ENCODE data around the gene F12. TPM values are rescaled to one million over a fixed set of nuclear protein-coding genes. Genes with fewer than 3 reads are reported as not detected.

The F12 gene
- total RNA-seq, 1 experiment from 2014 or later = 16.5 TPM

DNA sequence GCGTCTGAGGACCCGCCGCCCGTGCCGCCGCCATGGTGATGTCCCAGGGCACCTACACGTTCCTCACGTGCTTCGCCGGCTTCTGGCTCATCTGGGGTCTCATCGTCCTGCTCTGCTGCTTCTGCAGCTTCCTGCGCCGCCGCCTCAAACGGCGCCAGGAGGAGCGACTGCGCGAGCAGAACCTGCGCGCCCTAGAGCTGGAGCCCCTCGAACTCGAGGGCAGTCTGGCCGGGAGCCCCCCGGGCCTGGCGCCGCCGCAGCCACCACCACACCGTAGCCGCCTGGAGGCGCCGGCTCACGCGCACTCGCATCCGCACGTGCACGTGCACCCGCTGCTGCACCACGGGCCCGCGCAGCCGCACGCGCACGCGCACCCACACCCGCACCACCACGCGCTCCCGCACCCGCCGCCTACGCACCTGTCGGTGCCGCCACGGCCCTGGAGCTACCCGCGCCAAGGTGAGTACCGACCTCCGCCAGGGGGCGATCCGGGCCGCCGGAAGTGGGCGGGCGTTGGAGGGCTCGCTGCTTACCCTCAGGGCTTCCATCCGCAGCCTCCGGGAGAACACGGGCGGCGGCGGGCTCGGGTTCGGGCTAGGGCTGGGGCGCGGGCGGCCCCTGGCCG lies 45.8 kb upstream of the F12 start:
- H3K4me3 Mint-ChIP-seq (ENCODE audit: unreplicated experiment) = peak overlapping the region; percentile 70
- DNase-seq (ENCODE audit: unreplicated experiment) = peak; percentile 82
- TF ChIP-seq, protein P1, sequence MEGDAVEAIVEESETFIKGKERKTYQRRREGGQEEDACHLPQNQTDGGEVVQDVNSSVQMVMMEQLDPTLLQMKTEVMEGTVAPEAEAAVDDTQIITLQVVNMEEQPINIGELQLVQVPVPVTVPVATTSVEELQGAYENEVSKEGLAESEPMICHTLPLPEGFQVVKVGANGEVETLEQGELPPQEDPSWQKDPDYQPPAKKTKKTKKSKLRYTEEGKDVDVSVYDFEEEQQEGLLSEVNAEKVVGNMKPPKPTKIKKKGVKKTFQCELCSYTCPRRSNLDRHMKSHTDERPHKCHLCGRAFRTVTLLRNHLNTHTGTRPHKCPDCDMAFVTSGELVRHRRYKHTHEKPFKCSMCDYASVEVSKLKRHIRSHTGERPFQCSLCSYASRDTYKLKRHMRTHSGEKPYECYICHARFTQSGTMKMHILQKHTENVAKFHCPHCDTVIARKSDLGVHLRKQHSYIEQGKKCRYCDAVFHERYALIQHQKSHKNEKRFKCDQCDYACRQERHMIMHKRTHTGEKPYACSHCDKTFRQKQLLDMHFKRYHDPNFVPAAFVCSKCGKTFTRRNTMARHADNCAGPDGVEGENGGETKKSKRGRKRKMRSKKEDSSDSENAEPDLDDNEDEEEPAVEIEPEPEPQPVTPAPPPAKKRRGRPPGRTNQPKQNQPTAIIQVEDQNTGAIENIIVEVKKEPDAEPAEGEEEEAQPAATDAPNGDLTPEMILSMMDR (IDR thresholded peaks at IDR 0.05; ENCODE audit: unreplicated experiment) = peak; percentile 95
- H3K4me1 Mint-ChIP-seq (ENCODE audit: insufficient read depth, unreplicated experiment) = peaks cover 6% of the 10 kb centered on the region
- no peaks in the 10 kb centered on the region for H3K9me3 Mint-ChIP-seq (ENCODE audit: unreplicated experiment)
- ChIA-PET POLR2A (interaction anchor here (0.7 to 12.7 kb wide), 28 partner anchors 8 to 918 kb away, joined by 3 to 202 read pairs (median 3); partner anchors contain the start of genes DDX41, GRK6, LMAN2 and PDLIM7), CTCF (interaction anchor here (0.5 to 15.3 kb wide), 48 partner anchors 10 to 340 kb away, joined by 3 to 277 read pairs (median 5); partner anchors contain the start of genes F12, PDLIM7, PFN3 and PRR7)
- intact Hi-C loops (cut with micrococcal nuclease) = loop anchor here (1.0 to 2.0 kb wide), 4 partner anchors 42 to 146 kb away; partner anchors contain the start of gene PDLIM7
- H3K27ac Mint-ChIP-seq (ENCODE audit: low read depth, unreplicated experiment) = no peak overlapping the region
- BruUV-seq (replicated peaks) = no TSS peak
- H3K27me3 Mint-ChIP-seq (ENCODE audit: insufficient read depth, unreplicated experiment) = no peaks in the 10 kb centered on the region
- H3K36me3 Mint-ChIP-seq (ENCODE audit: insufficient read depth, unreplicated experiment) = peaks cover 48% of the 10 kb centered on the region

DNA sequence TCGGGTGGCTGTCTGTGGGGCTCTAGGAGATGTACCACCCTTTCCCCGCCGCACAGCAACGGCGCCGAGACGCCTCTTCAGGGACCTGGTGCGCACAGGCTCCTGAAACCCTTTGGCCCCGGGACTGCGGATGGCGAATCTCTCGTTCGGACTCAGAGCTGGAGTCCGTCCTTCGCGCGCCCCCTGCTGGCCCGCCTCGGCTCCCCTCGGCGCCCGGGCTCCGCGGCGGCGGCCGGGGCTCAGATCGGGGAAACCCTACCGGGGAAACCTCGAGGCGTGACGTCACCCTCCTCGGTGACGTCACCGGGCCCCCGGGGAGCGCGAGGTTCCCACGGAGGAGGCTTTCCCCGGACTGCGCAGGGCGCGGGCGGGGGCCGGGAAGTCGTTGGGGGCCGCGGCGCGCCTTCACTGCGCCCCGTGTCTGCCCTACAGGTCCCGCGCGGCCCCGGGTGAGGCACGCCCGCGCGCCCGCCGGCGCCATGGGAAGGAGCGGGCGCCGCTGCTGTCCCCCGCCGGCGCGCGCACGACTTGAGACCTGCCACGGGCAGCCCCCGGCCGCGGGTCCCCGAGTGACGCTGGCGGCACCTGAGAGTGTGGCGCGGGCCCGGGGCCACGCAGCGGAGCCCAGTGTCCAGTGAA lies 45.2 kb upstream of the F12 start:
- ChIA-PET POLR2A (interaction anchor here (0.7 to 12.7 kb wide), 26 partner anchors 9 to 925 kb away, joined by 3 to 202 read pairs (median 3); partner anchors contain the start of genes GRK6, LMAN2, PDLIM7 and PFN3), CTCF (interaction anchor here (0.6 to 15.3 kb wide), 41 partner anchors 9 to 670 kb away, joined by 3 to 277 read pairs (median 7); partner anchors contain the start of genes F12, PDLIM7, PFN3 and PRR7)
- H3K27me3 Mint-ChIP-seq (ENCODE audit: insufficient read depth, unreplicated experiment) = no peaks in the 10 kb centered on the region
- peak; percentile 93 for DNase-seq (ENCODE audit: unreplicated experiment)
- intact Hi-C loops (cut with micrococcal nuclease) = loop anchor here (1.0 to 2.0 kb wide), 8 partner anchors 28 to 340 kb away; partner anchors contain the start of genes GRK6 and PDLIM7
- no peaks in the 10 kb centered on the region for H3K9me3 Mint-ChIP-seq (ENCODE audit: unreplicated experiment)
- peaks cover 6% of the 10 kb centered on the region for H3K4me1 Mint-ChIP-seq (ENCODE audit: insufficient read depth, unreplicated experiment)
- peak overlapping the region; percentile 70 for H3K4me3 Mint-ChIP-seq (ENCODE audit: unreplicated experiment)
- no TSS peak for BruUV-seq (replicated peaks)
- H3K27ac Mint-ChIP-seq (ENCODE audit: low read depth, unreplicated experiment) = no peak overlapping the region
- TF ChIP-seq, protein P1 (IDR thresholded peaks at IDR 0.05; ENCODE audit: unreplicated experiment) = peak; percentile 98
- H3K36me3 Mint-ChIP-seq (ENCODE audit: insufficient read depth, unreplicated experiment) = peaks cover 44% of the 10 kb centered on the region

DNA sequence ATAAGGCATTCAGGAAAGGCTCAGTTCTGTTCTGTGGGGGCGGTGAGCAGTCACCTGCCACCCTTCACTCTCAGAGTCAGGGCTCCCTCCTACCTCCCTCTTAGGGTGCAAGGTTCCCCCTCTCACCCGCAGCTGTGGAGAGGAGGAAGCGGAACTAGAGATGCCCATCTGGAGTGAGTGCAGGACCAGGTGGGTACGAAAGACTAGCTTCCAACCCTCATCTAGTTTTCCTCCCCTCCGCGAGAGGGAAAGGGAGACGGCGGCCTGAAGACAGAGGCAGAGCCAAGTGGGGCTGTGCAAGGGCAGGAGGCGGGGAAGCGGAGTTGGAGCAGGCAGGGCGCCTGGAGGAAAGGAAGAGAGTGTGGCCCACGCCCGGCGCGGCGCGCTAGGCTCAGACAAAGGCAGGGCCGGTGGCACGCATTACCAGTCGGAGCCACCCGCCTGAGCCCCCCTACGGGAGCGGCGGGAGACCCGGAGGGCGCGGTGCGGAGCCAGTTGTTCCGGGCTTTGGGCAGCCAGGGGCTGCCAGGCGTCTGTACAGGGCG lies 44.6 kb upstream of the F12 start:
- ChIA-PET POLR2A (interaction anchor here (0.7 to 12.7 kb wide), 16 partner anchors 8 to 925 kb away, joined by 3 to 202 read pairs (median 6); partner anchors contain the start of genes GRK6, LMAN2, PFN3 and PRR7), CTCF (interaction anchor here (0.6 to 15.3 kb wide), 25 partner anchors 9 to 669 kb away, joined by 3 to 277 read pairs (median 8); partner anchors contain the start of genes PDLIM7, PFN3 and PRR7)
- TF ChIP-seq, protein P1 (IDR thresholded peaks at IDR 0.05; ENCODE audit: unreplicated experiment) = no peak
- H3K27ac Mint-ChIP-seq (ENCODE audit: low read depth, unreplicated experiment) = no peak overlapping the region
- no peaks in the 10 kb centered on the region for H3K27me3 Mint-ChIP-seq (ENCODE audit: insufficient read depth, unreplicated experiment)
- peaks cover 6% of the 10 kb centered on the region for H3K4me1 Mint-ChIP-seq (ENCODE audit: insufficient read depth, unreplicated experiment)
- peak overlapping the region; percentile 70 for H3K4me3 Mint-ChIP-seq (ENCODE audit: unreplicated experiment)
- no TSS peak for BruUV-seq (replicated peaks)
- peaks cover 38% of the 10 kb centered on the region for H3K36me3 Mint-ChIP-seq (ENCODE audit: insufficient read depth, unreplicated experiment)
- no peaks in the 10 kb centered on the region for H3K9me3 Mint-ChIP-seq (ENCODE audit: unreplicated experiment)
- intact Hi-C loops (cut with micrococcal nuclease) = loop anchor here (1.0 to 2.0 kb wide), 5 partner anchors 28 to 340 kb away; partner anchors contain the start of gene GRK6
- DNase-seq (ENCODE audit: unreplicated experiment) = no peak
